Measurements from ENCODE around the gene ADRB2.

The ADRB2 gene

GRCh38 chr5:148839960-148840359 lies 13.5 kb downstream of the ADRB2 start:
- TF ChIP-seq CTCF (conservative IDR thresholded peaks at IDR 0.05; ENCODE audit: low read depth, low read length), result no peak
- H3K9ac ChIP-seq, result peak overlapping the region; percentile 71
- peak overlapping the region; percentile 94 for H3K4me2 ChIP-seq
- H3K4me1 ChIP-seq (ENCODE audit: low read depth, poor library complexity, severe bottlenecking), result peaks cover 100% of the 10 kb centered on the region
- H3K79me2 ChIP-seq (ENCODE audit: insufficient read depth, low read depth), result peaks cover 97% of the 10 kb centered on the region
- H3K27me3 ChIP-seq (ENCODE audit: insufficient read depth, low read depth), result no peaks in the 10 kb centered on the region
- H3K4me3 ChIP-seq (IDR thresholded peaks at IDR 0.05; ENCODE audit: insufficient read depth, low read depth, low read length), result no peak overlapping the region
- H2AFZ ChIP-seq (ENCODE audit: low read depth), result no peak overlapping the region
- no peaks in the 10 kb centered on the region for H4K20me1 ChIP-seq (ENCODE audit: insufficient read depth)
- H3K36me3 ChIP-seq (ENCODE audit: insufficient read depth), result no peaks in the 10 kb centered on the region
- H3K27ac ChIP-seq, result peak overlapping the region; percentile 99

- TF ChIP-seq CTCF (conservative IDR thresholded peaks at IDR 0.05; ENCODE audit: low read depth, low read length), result no peak
- Histone ChIP-seq H3K4me1 (ENCODE audit: low read depth, poor library complexity, severe bottlenecking) (peaks cover 95% of the 10 kb centered on the region), H4K20me1 (ENCODE audit: insufficient read depth) (no peaks in the 10 kb centered on the region)
These were observed 14.1 kb downstream of the ADRB2 start for GRCh38 chr5:148840531-148840930.

GRCh38 chr5:148841519-148841918 lies 15.1 kb downstream of the ADRB2 start:
- no peak overlapping the region for H3K4me3 ChIP-seq (IDR thresholded peaks at IDR 0.05; ENCODE audit: insufficient read depth, low read depth, low read length)
- no peak overlapping the region for H2AFZ ChIP-seq (ENCODE audit: low read depth)
- no peaks in the 10 kb centered on the region for H3K36me3 ChIP-seq (ENCODE audit: insufficient read depth)
- peak overlapping the region; percentile 94 for H3K4me2 ChIP-seq
- peak overlapping the region; percentile 10; the same call in 1 of the 2 replicates for H3K9ac ChIP-seq
- peaks cover 91% of the 10 kb centered on the region for H3K79me2 ChIP-seq (ENCODE audit: insufficient read depth, low read depth)
- no peak for TF ChIP-seq CTCF (conservative IDR thresholded peaks at IDR 0.05; ENCODE audit: low read depth, low read length)
- peak overlapping the region; percentile 99 for H3K27ac ChIP-seq
- peaks cover 95% of the 10 kb centered on the region for H3K4me1 ChIP-seq (ENCODE audit: low read depth, poor library complexity, severe bottlenecking)
- H4K20me1 ChIP-seq (ENCODE audit: insufficient read depth), result no peaks in the 10 kb centered on the region
- H3K27me3 ChIP-seq (ENCODE audit: insufficient read depth, low read depth), result no peaks in the 10 kb centered on the region

More at GRCh38 chr5:148840531-148840930, 14.1 kb downstream of the ADRB2 start:
- peak overlapping the region; percentile 71 for H3K9ac ChIP-seq
- H3K27me3 ChIP-seq (ENCODE audit: insufficient read depth, low read depth), result no peaks in the 10 kb centered on the region
- H3K4me2 ChIP-seq, result peak overlapping the region; percentile 94
- no peak overlapping the region for H2AFZ ChIP-seq (ENCODE audit: low read depth)
- H3K4me3 ChIP-seq (IDR thresholded peaks at IDR 0.05; ENCODE audit: insufficient read depth, low read depth, low read length), result no peak overlapping the region
- no peaks in the 10 kb centered on the region for H3K36me3 ChIP-seq (ENCODE audit: insufficient read depth)
- H3K27ac ChIP-seq, result peak overlapping the region; percentile 99
- H3K79me2 ChIP-seq (ENCODE audit: insufficient read depth, low read depth), result peaks cover 92% of the 10 kb centered on the region

- no peaks in the 10 kb centered on the region for H4K20me1 ChIP-seq (ENCODE audit: insufficient read depth)
- no peak overlapping the region for H2AFZ ChIP-seq (ENCODE audit: low read depth)
- H3K9ac ChIP-seq, result no peak overlapping the region; the same call in 1 of the 2 replicates
- H3K27me3 ChIP-seq (ENCODE audit: insufficient read depth, low read depth), result no peaks in the 10 kb centered on the region
- no peak for TF ChIP-seq CTCF (conservative IDR thresholded peaks at IDR 0.05; ENCODE audit: low read depth, low read length)
- H3K4me3 ChIP-seq (IDR thresholded peaks at IDR 0.05; ENCODE audit: insufficient read depth, low read depth, low read length), result no peak overlapping the region
- peaks cover 90% of the 10 kb centered on the region for H3K79me2 ChIP-seq (ENCODE audit: insufficient read depth, low read depth)
- no peaks in the 10 kb centered on the region for H3K36me3 ChIP-seq (ENCODE audit: insufficient read depth)
- H3K27ac ChIP-seq, result peak overlapping the region; percentile 99
- H3K4me1 ChIP-seq (ENCODE audit: low read depth, poor library complexity, severe bottlenecking), result peaks cover 95% of the 10 kb centered on the region
- peak overlapping the region; percentile 94 for H3K4me2 ChIP-seq
These were observed 15.8 kb downstream of the ADRB2 start for GRCh38 chr5:148842161-148842560.

All from KMS-11 (cell line).